Thoracic aorta (tissue), 2 donors: Measurements from ENCODE around the gene CPNE4. TPM values are rescaled to one million over a fixed set of nuclear protein-coding genes. Genes with fewer than 3 reads are reported as not detected.

Experiments used
- ATAC-seq: fragments of 150-250 bp; one replicate; pipeline ENCODE4 v1.8.0; 2017; ENCODE audit warnings: low read depth; ENCODE audit not compliant: insufficient number of reproducible peaks, low FRiP score
- DNase-seq: peaks from one replicate; pipeline ENCODE4 v3.0.0-alpha.2; 2020; ENCODE audit warnings: low spot score
- H3K27ac ChIP-seq, 2 donors: fragments of 200-600 bp; sonication (generic); 1 replicate in 1 of 2; 2 replicates in 1 of 2; pipeline ENCODE4 v1.5.1; 2016; ENCODE audit warnings: mild to moderate bottlenecking in 2 of 2, moderate library complexity in 2 of 2
- H3K27me3 ChIP-seq: fragments of 200-600 bp; sonication (generic); replicated peaks from 2 replicates; pipeline ENCODE4 v1.6.0; 2016; ENCODE audit warnings: mild to moderate bottlenecking; ENCODE audit not compliant: insufficient read depth
- H3K36me3 ChIP-seq: fragments of 200-600 bp; sonication (generic); one replicate; pipeline ENCODE4 v1.5.1; 2016
- H3K4me1 ChIP-seq, 2 donors: fragments of 200-600 bp; sonication (generic); 1 replicate in 1 of 2; 2 replicates in 1 of 2; pipeline versions ENCODE4 v1.5.1 to v1.6.0; 2016; ENCODE audit warnings: low read depth in 2 of 2, mild to moderate bottlenecking in 1 of 2; ENCODE audit not compliant: control insufficient read depth in 1 of 2
- H3K4me3 ChIP-seq: fragments of 200-600 bp; sonication (generic); 2 replicates; pipeline ENCODE4 v1.5.1; 2016; ENCODE audit warnings: mild to moderate bottlenecking
- H3K9me3 ChIP-seq: fragments of 200-600 bp; sonication (generic); 2 replicates; pipeline ENCODE4 v1.5.1; 2016
- total RNA-seq, 2 donors: library from RNA; depleted of rRNA; stranded (reverse); fragments of >200 nt; gene quantifications; one replicate each; pipeline versions ENCODE4 v1.1.0 to v1.2.3, GENCODE V29; 2016
- TF ChIP-seq, protein P1 (sequence below): fragments of 200-600 bp; sonication (generic); IDR thresholded peaks from one replicate; pipeline ENCODE4 v1.5.1; 2019; ENCODE audit warnings: antibody characterized with exemption

The CPNE4 gene
- total RNA-seq, 2 donors from 2014 or later: 0.54 to 4.9 TPM

- Histone ChIP-seq H3K27ac (no peak overlapping the region), H3K4me1 (no peaks in the 10 kb centered on the region), H3K36me3 (no peaks in the 10 kb centered on the region), H3K9me3 (no peaks in the 10 kb centered on the region), H3K27me3 (no peaks in the 10 kb centered on the region), H3K4me3 (no peak overlapping the region)
- ATAC-seq: no peak
- no peak for DNase-seq
- TF ChIP-seq, protein P1, sequence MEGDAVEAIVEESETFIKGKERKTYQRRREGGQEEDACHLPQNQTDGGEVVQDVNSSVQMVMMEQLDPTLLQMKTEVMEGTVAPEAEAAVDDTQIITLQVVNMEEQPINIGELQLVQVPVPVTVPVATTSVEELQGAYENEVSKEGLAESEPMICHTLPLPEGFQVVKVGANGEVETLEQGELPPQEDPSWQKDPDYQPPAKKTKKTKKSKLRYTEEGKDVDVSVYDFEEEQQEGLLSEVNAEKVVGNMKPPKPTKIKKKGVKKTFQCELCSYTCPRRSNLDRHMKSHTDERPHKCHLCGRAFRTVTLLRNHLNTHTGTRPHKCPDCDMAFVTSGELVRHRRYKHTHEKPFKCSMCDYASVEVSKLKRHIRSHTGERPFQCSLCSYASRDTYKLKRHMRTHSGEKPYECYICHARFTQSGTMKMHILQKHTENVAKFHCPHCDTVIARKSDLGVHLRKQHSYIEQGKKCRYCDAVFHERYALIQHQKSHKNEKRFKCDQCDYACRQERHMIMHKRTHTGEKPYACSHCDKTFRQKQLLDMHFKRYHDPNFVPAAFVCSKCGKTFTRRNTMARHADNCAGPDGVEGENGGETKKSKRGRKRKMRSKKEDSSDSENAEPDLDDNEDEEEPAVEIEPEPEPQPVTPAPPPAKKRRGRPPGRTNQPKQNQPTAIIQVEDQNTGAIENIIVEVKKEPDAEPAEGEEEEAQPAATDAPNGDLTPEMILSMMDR: no peak
Observed at GRCh38 chr3:131582438-131582837, 452.4 kb downstream of the CPNE4 start.

DNA sequence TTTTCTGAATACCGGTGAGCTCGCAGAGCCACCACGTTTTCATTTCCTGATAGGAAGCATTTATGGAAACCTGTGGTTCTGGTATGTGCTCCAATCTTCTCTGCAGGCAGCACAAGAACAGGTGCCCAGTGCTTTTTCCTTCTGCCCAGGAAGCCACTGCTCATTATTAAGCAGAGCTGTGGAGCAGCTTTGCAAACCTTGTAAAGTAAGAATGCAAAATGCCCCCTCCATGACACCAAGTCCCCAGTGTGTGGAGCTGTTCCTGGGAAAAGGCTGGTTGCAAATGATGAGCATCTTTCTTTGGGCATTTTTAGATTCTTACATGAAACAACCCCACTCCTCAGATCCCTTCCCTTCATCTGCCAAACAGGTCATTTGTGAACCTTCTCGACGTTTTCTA is 466.4 kb downstream of the CPNE4 start:
- Histone ChIP-seq H3K4me1 (no peaks in the 10 kb centered on the region), H3K27ac (no peak overlapping the region), H3K9me3 (no peaks in the 10 kb centered on the region), H3K27me3 (no peaks in the 10 kb centered on the region), H3K4me3 (no peak overlapping the region), H3K36me3 (no peaks in the 10 kb centered on the region)
- DNase-seq: no peak
- TF ChIP-seq, protein P1: no peak
- ATAC-seq: no peak

DNA sequence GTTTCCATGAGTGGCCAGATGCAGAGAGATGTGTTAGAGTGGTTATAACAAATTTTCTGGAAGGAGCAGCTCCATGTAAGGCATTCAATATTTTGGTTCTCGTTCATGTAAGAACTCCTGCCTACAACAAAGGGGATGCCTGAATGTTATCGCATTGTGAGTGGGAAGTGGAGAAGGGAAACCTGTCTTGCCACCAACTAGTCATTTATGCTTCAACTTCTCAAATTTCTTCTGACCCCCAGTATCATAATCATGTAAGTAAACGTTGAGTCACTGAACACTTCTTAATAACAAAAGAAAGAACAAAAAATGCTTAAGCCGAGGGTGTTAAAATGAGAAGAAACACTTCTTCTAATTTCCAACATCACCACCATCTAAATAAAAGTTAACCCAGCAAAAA is 470.0 kb downstream of the CPNE4 start:
- no peak for DNase-seq
- Histone ChIP-seq H3K4me3 (no peak overlapping the region), H3K27me3 (no peaks in the 10 kb centered on the region), H3K27ac (no peak overlapping the region), H3K9me3 (no peaks in the 10 kb centered on the region), H3K36me3 (no peaks in the 10 kb centered on the region), H3K4me1 (no peaks in the 10 kb centered on the region)
- no peak for ATAC-seq
- TF ChIP-seq, protein P1: no peak

DNA sequence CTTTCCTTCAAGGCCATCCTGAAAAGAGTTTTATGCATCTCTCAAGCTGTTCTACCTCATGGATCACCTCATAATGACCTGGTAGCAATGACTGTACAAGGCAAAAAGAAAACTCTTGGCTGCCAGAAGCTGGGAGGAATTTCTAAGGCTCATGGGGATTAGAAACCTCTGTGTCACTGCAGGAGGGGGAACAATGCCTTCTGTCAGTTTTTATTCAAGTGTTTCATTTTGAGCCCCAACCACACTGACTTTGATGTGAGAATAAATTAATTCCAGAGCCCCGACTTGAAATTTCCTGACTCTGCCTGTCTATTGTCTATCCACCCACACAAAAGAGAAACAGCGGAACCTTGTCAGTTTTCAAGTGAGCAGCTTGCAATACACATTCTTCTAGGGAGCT is 473.3 kb downstream of the CPNE4 start:
- TF ChIP-seq, protein P1: no peak
- Histone ChIP-seq H3K4me3 (no peak overlapping the region), H3K4me1 (no peaks in the 10 kb centered on the region), H3K36me3 (no peaks in the 10 kb centered on the region), H3K27me3 (no peaks in the 10 kb centered on the region), H3K27ac (no peak overlapping the region), H3K9me3 (no peaks in the 10 kb centered on the region)
- DNase-seq (no peak), ATAC-seq (no peak)

DNA sequence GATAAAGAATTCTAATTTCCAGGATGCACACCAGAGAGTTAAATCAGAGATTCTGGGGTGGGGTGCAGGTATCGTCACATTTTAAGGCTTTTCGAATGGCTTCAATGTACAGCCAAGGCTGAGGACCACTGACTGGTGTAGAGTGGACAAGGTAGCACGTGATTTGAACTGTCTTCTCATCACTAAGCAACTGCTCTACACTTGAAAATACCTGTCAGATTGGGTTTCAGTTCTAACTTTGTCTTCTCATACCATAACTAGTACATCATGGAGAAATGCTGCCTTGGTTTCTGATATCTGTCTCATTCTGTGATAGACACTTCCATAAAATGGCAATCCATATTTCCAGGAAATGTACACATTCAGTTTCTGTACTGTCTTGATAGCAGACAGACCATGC is 474.0 kb downstream of the CPNE4 start:
- H3K4me1 ChIP-seq: no peaks in the 10 kb centered on the region
- H3K9me3 ChIP-seq: no peaks in the 10 kb centered on the region
- TF ChIP-seq, protein P1: no peak
- H3K27me3 ChIP-seq: no peaks in the 10 kb centered on the region
- H3K36me3 ChIP-seq: no peaks in the 10 kb centered on the region
- H3K4me3 ChIP-seq: no peak overlapping the region
- no peak overlapping the region for H3K27ac ChIP-seq
- ATAC-seq (no peak), DNase-seq (no peak)
